Osteoblast (primary cell): ENCODE data around the gene TMIE. TPM values are rescaled to one million over a fixed set of nuclear protein-coding genes. Genes with fewer than 3 reads are reported as not detected.

ENCODE experiments used
- DNase-seq: peaks from one replicate; pipeline ENCODE4 v3.0.0; 2011; ENCODE audit warnings: low spot score, mixed read lengths; ENCODE audit not compliant: insufficient read length; ENCODE audit errors: missing footprints
- H2AFZ ChIP-seq: 2 replicates; pipeline ENCODE4 v1.6.0; 2011; ENCODE audit warnings: mild to moderate bottlenecking, low read length
- H3K27ac ChIP-seq: 2 replicates; pipeline ENCODE4 v1.5.1; 2011; ENCODE audit warnings: mild to moderate bottlenecking, low read depth, low read length, moderate library complexity
- H3K27me3 ChIP-seq: 2 replicates; pipeline ENCODE4 v1.6.0; 2012; ENCODE audit warnings: mild to moderate bottlenecking, control low read depth, inconsistent platforms, low read length, moderate library complexity; ENCODE audit not compliant: insufficient read depth
- H3K36me3 ChIP-seq: 2 replicates; pipeline ENCODE4 v1.5.1; 2011; ENCODE audit warnings: mild to moderate bottlenecking, low read length, control low read depth, moderate library complexity; ENCODE audit not compliant: insufficient read depth
- H3K4me1 ChIP-seq: 2 replicates; pipeline ENCODE4 v1.5.1; 2011; ENCODE audit warnings: mild to moderate bottlenecking, low read length, control low read depth, moderate library complexity; ENCODE audit not compliant: insufficient read depth
- H3K4me2 ChIP-seq: 2 replicates; pipeline ENCODE4 v1.6.0; 2011; ENCODE audit warnings: mild to moderate bottlenecking, low read length; ENCODE audit not compliant: insufficient read depth
- H3K4me3 ChIP-seq: fragments of 200-600 bp; sonication (generic); 3 replicates; pipeline ENCODE4 v1.5.1; 2012; ENCODE audit warnings: mild to moderate bottlenecking, low read length, inconsistent platforms; ENCODE audit not compliant: insufficient read depth
- H3K79me2 ChIP-seq: 2 replicates; pipeline ENCODE4 v1.6.0; 2012; ENCODE audit warnings: mild to moderate bottlenecking, low read length, control low read depth, inconsistent platforms; ENCODE audit not compliant: insufficient read depth
- H3K9me3 ChIP-seq: 2 replicates; pipeline ENCODE4 v1.5.1; 2011; ENCODE audit warnings: low read depth, low read length, control low read depth
- H4K20me1 ChIP-seq: 2 replicates; pipeline ENCODE4 v1.6.0; 2012; ENCODE audit warnings: mild to moderate bottlenecking, low read length, control low read depth; ENCODE audit not compliant: insufficient read depth
- total RNA-seq: library from RNA; depleted of rRNA; stranded (reverse); fragments of >200 nt; gene quantifications from 2 replicates; pipeline ENCODE4 v1.2.3, GENCODE V29; 2012
- TF ChIP-seq, protein P1 (sequence below): IDR thresholded peaks from 2 replicates; pipeline ENCODE4 v1.5.1; 2011; ENCODE audit warnings: mild to moderate bottlenecking, low read depth, low read length, moderate library complexity; ENCODE audit errors: extremely low read depth

The TMIE gene
- total RNA-seq, 1 donor: under 0.01 TPM

GRCh38 chr3:46719044-46719565 lies 17.9 kb downstream of the TMIE start:
- Histone ChIP-seq H3K36me3 (no peaks in the 10 kb centered on the region), H3K27me3 (peaks cover 14% of the 10 kb centered on the region), H3K27ac (no peak overlapping the region), H3K4me1 (no peaks in the 10 kb centered on the region), H3K9me3 (no peaks in the 10 kb centered on the region), H3K79me2 (no peaks in the 10 kb centered on the region), H4K20me1 (no peaks in the 10 kb centered on the region), H2AFZ (no peak overlapping the region), H3K4me2 (no peak overlapping the region), H3K4me3 (no peak overlapping the region)
- TF ChIP-seq, protein P1, sequence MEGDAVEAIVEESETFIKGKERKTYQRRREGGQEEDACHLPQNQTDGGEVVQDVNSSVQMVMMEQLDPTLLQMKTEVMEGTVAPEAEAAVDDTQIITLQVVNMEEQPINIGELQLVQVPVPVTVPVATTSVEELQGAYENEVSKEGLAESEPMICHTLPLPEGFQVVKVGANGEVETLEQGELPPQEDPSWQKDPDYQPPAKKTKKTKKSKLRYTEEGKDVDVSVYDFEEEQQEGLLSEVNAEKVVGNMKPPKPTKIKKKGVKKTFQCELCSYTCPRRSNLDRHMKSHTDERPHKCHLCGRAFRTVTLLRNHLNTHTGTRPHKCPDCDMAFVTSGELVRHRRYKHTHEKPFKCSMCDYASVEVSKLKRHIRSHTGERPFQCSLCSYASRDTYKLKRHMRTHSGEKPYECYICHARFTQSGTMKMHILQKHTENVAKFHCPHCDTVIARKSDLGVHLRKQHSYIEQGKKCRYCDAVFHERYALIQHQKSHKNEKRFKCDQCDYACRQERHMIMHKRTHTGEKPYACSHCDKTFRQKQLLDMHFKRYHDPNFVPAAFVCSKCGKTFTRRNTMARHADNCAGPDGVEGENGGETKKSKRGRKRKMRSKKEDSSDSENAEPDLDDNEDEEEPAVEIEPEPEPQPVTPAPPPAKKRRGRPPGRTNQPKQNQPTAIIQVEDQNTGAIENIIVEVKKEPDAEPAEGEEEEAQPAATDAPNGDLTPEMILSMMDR: no peak
- DNase-seq: peak; percentile 80

DNA sequence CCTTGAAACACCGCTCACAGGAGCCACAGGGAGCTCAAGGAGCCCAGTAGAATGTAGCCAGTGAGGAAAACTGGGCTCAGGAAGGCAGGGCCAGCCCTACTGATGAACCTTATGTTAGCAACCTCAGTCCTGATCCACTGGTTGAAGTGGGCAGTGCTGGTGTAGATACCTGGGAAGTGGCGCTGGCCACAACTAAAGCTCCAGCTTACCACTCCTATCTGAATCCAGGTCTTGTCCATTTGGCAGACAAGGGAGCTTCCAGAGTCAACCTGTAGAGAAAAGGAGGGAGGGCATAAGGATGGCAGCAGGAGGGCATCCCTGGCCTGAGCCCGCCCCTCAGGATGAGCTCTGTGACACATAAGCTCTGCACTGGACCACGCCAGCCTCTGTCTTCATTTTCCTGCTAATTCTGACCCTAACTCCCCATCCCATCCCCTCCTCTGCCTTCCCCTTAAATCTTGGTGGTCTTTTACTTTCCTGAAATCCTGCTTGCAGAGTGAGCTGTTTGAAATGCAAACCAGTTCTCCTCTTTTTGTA lies 18.6 kb downstream of the TMIE start:
- no peak overlapping the region for H3K4me2 ChIP-seq
- no peak overlapping the region for H3K27ac ChIP-seq
- H3K9me3 ChIP-seq: no peaks in the 10 kb centered on the region
- H3K4me1 ChIP-seq: no peaks in the 10 kb centered on the region
- peak; percentile 87 for DNase-seq
- H3K36me3 ChIP-seq: no peaks in the 10 kb centered on the region
- H3K4me3 ChIP-seq: no peak overlapping the region
- no peak overlapping the region for H2AFZ ChIP-seq
- TF ChIP-seq, protein P1: no peak
- H3K79me2 ChIP-seq: no peaks in the 10 kb centered on the region
- peaks cover 14% of the 10 kb centered on the region for H3K27me3 ChIP-seq
- H4K20me1 ChIP-seq: no peaks in the 10 kb centered on the region

DNA sequence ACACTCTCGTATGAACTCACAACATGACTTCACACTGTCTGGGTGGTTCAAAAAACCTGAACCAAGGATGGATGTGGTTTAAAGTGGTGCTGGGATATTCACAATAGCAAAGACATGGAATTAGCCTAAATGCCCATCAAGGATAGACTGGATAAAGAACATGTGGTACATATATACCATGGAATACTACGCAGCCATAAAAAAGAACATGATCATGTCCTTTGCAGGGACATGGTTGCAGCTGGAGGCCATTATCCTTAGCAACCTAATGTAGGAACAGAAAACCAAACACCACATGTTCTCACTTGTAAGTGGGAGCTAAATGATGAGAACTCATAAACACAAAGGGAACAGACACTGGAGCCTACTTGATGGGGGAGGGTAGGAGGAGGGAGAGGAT lies 19.8 kb downstream of the TMIE start:
- peaks cover 14% of the 10 kb centered on the region for H3K27me3 ChIP-seq
- no peaks in the 10 kb centered on the region for H3K79me2 ChIP-seq

DNA sequence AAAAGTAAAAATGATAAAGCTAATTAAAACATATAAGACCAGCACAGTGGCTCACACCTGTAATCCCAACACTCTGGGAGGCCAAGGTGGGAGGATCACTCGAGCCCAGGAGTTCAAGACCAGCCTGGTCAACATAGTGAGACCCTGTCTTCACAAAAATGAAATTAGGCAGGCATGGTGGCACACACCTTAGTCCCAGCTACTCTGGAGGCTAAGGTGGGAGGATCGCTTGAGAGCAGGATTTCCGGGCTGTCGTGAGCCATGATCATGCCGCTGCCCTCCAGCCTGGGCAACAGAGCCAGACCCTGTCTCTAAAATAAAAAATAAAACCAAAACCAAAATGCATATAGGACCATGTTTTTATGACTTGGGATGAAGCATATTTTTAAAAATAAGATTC lies 21.3 kb downstream of the TMIE start:
- Histone ChIP-seq H3K36me3 (no peaks in the 10 kb centered on the region), H2AFZ (no peak overlapping the region), H3K27me3 (peaks cover 14% of the 10 kb centered on the region), H3K4me2 (no peak overlapping the region), H3K9me3 (no peaks in the 10 kb centered on the region), H3K4me3 (no peak overlapping the region), H3K4me1 (no peaks in the 10 kb centered on the region), H4K20me1 (no peaks in the 10 kb centered on the region), H3K79me2 (no peaks in the 10 kb centered on the region), H3K27ac (no peak overlapping the region)
- TF ChIP-seq, protein P1: no peak
- DNase-seq: no peak

More for the DNA sequence above, 19.8 kb downstream of the TMIE start:
- H4K20me1 ChIP-seq: no peaks in the 10 kb centered on the region
- no peak overlapping the region for H3K4me3 ChIP-seq
- no peaks in the 10 kb centered on the region for H3K36me3 ChIP-seq
- no peaks in the 10 kb centered on the region for H3K9me3 ChIP-seq
- no peak for DNase-seq
- no peak overlapping the region for H3K27ac ChIP-seq
- H3K4me2 ChIP-seq: no peak overlapping the region
- no peak overlapping the region for H2AFZ ChIP-seq
- TF ChIP-seq, protein P1: no peak
- H3K4me1 ChIP-seq: no peaks in the 10 kb centered on the region
